GM23338 (cell line): ENCODE measurements around the gene PPM1L.

Experiments used
- CTCF ChIP-seq, 2 experiments: fragments of 200-600 bp in 1 of 2; sonication (generic) in 1 of 2; conservative IDR thresholded peaks; 2 replicates each; pipeline versions ENCODE4 v1.5.1 to v1.6.1; 2016 to 2017; ENCODE audit warnings: antibody characterized with exemption in 2 of 2, low read depth in 2 of 2, mild to moderate bottlenecking in 2 of 2, moderate library complexity in 1 of 2
- EZH2 ChIP-seq: fragments of 200-600 bp; sonication (generic); IDR thresholded peaks from one replicate; pipeline ENCODE4 v1.8.0; 2017; ENCODE audit warnings: antibody characterized with exemption, mild to moderate bottlenecking, low read depth; ENCODE audit not compliant: unreplicated experiment
- JUNB ChIP-seq: IDR thresholded peaks from one replicate; pipeline ENCODE4 v1.6.1; 2016; ENCODE audit warnings: antibody characterized with exemption; ENCODE audit not compliant: unreplicated experiment
- NANOG ChIP-seq: IDR thresholded peaks from 2 replicates; pipeline ENCODE4 v1.6.1; 2016; ENCODE audit warnings: antibody characterized with exemption, borderline replicate concordance
- POLR2AphosphoS5 ChIP-seq: IDR thresholded peaks from 2 replicates; pipeline ENCODE4 v1.6.1; 2016; ENCODE audit warnings: antibody characterized with exemption, low read depth
- REST ChIP-seq: IDR thresholded peaks from one replicate; pipeline ENCODE4 v1.6.1; 2018; ENCODE audit warnings: antibody characterized with exemption; ENCODE audit not compliant: unreplicated experiment
- ZNF331 ChIP-seq: fragments of 250-450 bp; sonication (Bioruptor Pico); IDR thresholded peaks from 2 replicates; pipeline ENCODE4 v1.5.0; 2020; ENCODE audit warnings: low read depth, mild to moderate bottlenecking, moderate library complexity

GRCh38 chr3:160904691-160905090 lies 148.7 kb downstream of the PPM1L start:
- TF ChIP-seq CTCF (conservative IDR thresholded peaks at IDR 0.05; ENCODE audit: low read depth in 2 of 2): no peak
- no peak for TF ChIP-seq ZNF331 (CRISPR knock-in tag)
- TF ChIP-seq JUNB: no peak
- no peak for TF ChIP-seq POLR2AphosphoS5
- no peak for TF ChIP-seq EZH2
- TF ChIP-seq NANOG: no peak
- TF ChIP-seq REST: no peak
